IPS-NIHi7 (cell line): Measurements from ENCODE around the gene STING1.
"Not testable (repeated sequence)": the region's sequence is repeated elsewhere in the genome, so short reads cannot be mapped to it uniquely, and the experiment has no call there.

Source experiments
- DNase-seq: peaks from one replicate; pipeline ENCODE4 v3.0.0; 2012; ENCODE audit warnings: mixed read lengths; ENCODE audit errors: extremely low spot score

Gene STING1

DNA sequence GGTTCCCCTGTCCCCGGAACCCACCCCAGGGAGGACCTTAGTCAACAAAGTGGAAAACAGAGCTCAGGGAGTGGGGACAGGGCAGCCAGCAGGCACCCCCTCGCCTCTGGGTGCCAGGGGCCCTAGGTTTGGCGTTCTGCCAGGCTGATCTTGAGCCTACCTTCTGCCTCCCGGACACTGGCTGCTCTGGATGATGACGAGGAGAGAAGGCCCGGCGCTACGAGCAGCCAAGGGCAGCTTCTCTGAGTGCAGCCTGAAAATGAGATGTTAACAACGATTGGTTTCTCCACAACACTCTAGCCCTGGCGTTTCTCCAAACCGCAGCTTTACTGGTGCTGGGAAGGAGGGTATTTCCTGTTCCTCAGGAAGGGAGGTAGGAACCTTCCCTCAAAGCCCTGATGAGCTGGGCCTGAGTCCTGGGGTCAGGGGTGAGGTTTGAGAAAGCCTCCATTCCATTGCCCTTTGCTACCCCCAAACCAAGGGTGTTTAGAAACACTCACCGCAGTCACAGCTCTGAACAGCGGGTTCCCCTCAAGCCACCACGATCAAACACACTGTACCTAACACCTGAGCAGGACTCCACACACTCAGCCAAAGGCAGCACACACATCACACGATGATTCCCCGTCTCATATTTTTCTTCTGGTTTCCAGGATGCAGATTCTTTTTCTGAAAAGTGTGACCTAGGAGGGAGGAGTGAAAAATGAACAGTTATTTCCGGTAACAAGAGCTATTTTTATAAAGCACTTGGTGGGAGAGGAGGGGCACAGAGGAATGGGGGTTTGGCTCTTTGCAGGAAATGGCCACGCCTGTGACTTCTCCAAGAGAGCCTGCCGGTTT is at the start of gene STING1:
Gene STING1, minus strand, starts transcription at position 709 of the 840 bp plus-strand sequence. CDS start 1,054 bp downstream, outside the sequence.
- DNase-seq = peak; percentile 10

DNA sequence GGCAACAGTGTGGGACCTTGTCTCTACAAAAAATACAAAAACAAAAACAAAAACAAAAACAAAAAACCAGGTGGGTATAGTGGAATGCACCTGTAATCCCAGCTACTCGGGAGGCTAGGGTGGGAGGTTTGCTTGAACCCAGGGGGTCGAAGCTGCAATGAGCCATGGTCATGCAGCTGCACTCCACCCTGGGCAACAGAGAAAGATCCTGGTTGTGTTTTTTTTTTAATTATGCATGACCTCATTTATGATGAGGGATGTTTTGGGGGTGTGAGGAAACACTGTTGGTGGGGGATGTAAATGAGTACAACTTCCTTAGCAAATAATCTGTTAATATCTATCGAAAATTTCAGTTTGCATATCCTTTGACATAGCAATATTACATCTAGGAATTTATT is 49.2 kb upstream of the STING1 start:
- DNase-seq = no peak

DNA sequence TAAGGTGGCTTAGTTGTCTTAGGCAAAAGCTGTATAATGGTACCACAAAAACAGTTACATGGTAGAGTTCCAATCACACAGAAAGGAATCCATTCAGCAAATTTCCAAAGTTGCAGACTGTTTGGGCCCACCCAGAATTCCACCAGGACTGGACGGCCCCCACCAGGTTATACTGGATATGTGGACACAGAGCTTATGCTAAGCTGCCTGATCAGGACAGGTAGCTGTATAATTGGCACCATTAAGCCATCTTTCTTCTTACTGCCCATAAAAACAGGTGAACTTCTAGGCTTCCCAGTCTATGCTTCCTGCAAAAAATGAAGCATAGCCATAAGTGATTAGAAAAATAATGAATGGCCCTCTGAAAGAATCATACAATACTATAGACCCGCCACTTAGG is 47.5 kb upstream of the STING1 start:
- DNase-seq = not testable (repeated sequence)

DNA sequence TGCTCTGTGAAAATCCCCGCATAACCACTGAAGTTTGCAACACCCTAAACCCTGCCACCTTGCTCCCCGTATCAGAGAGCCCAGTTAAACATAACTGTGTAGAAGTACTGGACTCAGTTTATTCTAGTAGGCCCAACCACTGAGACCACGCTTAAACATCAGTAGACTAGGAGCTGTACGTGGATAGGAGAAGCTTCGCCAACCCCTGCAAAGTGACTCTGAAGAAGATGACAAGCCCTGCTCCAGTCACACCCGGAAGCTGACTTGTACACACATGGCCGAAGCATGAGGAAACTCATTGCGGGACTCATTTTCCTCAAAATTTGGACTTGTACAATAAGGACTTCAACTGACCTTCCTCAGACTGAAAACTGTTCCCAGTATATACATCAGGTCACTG is 46.1 kb upstream of the STING1 start:
- not testable (repeated sequence) for DNase-seq

DNA sequence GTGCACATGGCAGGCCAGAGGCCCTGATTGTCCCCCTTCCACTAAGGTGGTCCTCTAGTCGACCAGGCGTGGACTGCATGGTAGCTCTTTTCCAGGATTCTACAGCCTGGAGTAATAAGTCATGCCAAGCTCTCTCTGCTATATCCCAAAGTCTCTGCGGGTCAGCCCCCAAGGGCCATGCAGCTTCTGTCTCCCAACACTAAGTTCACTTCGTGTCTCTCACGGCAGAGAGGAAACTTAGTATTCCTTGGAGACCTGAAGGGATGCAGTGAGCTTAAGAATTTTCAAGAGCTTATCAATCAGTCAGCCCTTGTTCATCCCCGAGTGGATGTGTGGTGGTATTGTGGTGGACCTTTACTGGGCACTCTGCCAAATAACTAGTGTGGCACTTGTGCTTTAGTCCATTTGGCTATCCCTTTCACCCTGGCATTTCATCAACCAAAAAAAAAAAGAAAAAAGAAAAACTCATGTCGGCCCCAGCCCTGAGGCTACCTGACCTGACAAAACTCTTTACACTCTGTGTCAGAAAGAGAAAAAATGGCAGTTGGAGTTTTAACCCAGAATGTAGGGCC is 45.4 kb upstream of the STING1 start:
- not testable (repeated sequence) for DNase-seq

DNA sequence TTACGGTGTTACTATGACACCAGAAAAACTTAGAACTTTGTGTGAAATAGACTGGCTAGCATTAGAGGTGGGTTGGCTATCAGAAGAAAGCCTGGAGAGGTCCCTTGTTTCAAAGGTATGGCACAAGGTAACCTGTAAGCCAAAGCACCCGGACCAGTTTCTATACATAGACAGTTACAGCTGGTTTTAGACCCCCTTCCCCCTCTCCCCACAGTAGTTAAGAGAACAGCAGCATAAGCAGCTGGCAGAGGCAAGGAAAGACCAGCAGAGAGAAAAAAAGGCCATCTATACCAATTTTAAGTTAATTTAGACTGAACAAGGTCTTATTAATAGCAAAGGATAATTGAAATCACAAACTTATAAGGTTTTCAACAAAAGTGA is 44.5 kb upstream of the STING1 start:
- DNase-seq = not testable (repeated sequence)

DNA sequence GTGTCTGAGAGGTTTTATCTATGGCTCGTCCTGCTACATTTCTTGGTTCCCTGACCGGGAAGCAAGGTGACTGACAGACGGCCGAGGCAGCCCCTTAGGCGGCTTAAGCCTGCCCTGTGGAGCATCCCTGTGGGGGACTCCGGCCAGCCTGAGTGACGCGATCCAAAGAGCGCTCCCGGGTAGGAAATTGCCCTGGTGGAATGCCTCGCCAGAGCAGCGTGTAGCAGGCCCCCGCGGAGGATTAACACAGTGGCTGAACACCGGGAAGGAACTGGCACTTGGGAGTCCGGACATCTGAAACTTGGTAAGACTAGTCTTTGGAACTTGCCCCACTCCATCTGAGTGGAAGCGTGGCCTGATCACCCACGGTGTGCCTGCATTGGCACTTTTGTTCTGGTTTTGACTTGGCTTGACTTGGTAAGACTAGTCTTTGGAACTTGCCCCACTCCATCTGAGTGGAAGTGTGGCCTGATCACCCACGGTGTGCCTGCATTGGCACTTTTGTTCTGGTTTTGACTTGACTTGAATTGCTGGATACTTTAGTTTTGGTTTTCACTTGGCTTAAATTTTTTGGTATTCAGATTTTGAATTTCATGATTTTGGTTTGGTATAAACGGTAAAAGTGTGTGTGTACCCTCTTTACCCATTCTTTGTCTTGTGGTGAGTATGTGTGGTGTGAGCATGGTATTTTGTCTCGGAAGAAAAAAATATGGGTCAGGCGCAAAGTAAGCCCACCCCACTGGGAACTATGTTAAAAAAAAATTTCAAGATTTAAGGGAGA is 43.9 kb upstream of the STING1 start:
- not testable (repeated sequence) for DNase-seq

DNA sequence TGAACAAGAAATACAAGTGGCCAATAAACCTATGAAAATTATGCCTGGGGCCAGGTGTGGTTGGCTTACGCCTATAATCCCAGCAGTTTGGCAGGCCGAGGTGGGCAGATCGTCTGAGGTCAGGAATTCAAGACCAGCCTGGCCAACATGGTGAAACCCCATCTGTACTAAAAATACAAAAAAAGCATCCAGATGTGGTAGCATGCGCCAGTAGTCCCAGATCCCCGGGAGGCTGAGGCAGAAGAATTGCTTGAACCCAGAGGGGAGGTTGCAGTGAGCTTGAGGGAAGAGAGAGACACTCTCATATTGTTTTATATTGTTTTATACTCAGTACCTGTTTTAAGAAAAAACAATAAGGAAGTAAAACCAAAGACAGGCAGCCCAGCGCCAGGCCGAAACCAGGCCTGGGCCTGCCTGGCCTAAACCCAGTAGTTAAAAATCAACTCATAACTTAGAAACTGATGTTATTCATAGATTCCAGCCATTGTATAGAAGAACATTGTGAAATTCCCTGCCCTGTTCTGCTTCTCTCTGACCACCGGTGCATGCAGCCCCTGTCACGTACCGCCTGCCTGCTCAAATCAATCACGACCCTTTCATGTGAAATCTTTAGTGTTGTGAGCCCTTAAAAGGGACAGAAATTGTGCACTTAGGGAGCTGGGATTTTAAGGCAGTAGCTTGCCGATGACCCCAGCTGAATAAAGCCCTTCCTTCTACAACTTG is 43.2 kb upstream of the STING1 start:
- not testable (repeated sequence) for DNase-seq

DNA sequence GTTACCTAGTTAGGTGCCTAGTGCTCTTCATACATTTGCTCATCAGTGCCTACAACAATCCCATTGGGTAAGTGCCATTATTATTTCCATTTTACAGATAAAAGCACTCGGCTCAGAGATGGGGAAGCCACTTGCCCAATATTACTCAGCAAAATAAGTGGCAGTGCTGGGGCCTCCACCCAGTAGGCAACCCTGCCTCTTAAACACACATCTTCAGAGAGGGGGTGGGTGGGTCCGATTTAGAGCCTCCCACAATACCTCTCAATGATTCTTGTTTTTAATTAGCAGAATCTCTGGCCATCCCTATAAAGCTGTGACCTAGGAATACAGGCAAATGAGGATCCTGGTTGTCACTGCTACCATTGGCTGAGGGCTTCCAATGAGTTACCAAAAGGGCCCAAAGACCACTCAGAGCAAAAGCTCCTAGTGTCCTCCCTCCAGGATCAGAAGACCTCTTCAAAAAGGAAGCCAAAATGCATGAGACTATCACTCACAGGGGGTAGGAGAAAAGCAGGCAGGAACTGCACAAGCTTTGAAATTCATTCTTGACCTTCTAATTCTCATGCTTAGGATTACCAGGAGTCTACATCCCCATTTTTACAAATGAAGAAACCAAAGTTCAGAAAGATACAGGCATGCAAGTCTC is 42.5 kb upstream of the STING1 start:
- no peak for DNase-seq

DNA sequence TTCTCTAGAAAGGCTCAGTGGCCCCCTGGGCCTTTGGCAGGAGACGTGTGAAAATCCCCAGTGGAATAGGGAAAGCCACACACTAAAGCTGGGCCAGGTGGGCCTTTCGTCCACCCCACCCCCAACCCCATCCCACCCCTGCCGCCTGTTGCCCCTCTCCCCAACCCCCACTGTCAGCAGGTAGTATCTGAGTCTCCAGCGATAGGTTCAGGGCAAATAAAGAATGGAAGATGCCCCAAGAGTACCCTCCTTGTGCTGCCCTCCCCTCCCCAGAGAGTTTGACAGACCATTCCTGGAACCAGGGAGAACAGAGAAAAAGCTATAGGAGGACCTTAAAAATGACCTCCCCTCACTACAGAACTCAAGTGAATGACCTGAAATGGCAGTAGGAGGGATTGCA is 41.9 kb upstream of the STING1 start:
- DNase-seq = no peak

DNA sequence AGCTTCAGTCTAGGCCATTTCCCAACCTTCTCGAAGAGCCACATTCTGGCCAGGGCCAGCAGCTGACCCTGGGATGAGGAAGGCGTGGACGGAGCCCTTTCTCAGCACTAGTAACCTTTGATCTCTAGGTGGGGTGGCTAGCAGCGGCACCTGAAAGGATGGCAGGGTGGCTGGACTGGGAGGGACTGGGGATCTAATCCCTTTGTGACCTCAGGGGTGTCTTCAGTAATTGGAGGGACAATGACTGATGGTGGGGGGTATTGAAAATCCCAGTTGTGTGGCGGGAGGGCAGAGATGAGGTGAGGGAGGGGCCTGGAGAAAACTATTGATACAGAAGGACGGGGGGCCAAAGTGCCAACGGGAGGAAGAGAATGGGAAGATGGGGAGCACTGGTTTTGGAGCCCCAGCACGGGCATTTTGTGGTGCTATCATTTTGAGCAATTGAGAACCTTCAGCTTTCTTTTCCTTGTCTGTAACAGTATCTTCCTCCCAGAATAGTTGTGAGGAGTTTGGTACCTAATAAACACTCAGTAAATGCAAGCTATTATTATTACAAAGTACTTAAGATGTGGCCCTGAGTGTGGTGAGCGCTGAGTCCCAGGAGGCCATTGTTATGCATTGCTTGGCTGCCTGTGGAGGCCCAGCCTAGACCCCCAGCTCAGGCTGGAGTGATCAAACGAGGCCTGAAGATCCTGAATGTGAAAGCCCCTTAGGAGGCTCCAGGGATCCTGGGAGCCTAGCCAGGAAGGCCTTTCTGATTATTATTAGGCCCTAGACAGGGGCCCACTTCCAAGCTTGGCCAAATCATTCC is 41.3 kb upstream of the STING1 start:
- DNase-seq = peak; percentile 78

DNA sequence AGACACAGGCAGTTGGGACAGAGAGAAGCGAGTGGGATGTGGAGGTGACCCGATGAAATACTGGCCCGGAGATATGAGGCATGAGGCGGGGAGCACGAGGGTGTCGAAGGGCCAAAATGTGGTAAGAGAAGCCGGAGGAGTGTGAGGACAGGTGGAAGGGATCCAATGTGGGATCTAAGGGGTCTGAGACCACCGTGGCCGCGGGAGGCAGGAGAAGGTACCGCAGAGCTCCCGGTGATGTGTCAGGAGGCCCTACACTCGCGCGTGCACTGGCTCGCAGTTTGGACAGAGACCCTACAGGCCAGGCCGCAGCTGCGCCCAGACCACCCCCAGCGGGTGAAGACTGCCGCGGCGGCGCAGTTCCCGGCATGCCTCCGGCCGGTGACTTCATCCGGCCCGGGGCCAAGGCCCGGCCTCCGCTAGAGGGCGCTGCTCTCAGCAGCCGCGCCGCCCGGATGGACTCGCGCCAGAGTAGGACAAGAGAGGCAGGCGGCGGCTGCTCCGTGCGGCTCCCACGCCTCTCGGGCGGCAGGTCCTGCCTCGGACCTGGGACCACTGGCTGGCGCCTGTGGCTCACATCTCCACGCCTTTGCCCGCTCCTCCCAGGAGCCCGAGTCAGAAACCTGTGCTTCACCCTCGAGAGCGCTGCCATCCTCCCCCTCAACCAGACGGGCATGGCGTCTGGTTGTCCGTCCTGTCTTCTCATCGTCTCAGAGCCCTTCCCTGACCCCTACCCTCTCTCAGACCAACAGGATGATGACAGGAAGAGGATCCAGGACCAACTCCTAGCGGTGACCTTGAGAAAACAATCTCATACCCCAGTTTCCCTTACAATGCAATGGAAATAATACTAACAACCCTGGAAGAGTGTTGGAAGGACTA is 35.4 kb upstream of the STING1 start:
- DNase-seq = peak; percentile 97

DNA sequence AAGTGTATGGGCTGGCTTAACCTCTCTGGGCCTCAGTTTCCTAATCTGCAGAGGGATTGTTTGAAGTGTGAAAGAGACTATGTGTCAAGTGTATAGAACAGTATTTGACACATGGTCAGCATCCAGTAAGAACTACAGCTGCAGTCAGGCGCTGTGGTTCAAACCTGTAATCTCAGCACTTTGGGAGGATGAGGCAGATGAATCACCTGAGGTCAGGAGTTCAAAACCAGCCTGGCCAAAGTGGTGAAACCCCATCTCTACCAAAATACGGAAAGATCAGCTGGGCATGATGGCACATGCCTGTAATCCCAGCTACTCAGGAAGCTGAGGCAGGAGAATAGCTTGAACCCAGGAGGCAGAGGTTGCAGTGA is 31.9 kb upstream of the STING1 start:
- DNase-seq = no peak

DNA sequence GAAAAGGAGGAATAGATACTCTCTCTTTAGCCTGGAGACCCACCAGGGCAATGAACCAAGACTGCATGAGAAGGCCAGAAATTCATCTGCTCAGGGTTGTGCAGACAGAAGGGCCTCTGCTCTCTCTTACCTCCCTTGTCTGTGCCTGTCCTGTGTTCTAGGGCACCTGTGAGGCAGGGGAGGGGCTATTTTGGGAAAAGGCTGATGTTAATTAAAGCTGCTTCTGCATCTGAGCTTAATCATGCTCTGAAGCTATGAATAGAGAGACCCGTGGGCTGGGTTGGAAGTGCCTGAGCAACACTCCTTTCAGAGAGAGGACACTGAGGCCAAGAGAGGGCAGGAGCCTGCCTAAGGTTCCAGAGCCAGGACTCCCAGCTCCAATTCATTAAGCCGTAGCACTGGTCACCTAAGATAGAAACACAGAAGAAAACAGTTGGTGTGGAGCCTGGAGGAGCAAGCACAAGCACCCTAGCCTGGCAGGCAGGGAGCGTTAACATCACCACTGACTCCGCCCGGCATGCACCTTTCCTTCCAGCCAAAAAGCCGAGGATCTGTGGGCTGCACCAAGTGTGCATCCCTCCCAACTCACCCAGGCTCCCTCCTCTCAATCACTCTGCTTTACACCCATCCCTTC is 31.4 kb upstream of the STING1 start:
- no peak for DNase-seq

DNA sequence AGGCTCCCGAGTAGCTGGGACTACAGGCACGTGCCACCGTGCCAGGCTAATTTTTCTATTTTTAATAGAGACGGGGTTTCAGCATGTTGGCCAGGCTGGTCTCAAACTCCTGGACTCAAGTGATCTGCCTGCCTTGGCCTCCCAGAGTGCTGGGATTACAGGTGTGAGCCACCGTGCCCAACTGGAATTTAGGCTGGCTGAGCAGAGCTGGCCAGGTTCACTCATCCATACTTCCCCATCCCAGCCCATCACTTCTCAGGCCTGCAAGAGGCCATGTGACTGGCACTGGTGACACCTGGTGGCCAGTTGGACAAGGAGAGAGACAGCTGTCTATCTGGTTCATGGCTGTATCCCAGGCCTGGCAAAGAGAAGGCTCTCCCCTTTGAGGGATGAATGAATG is 30.9 kb upstream of the STING1 start:
- peak; percentile 83 for DNase-seq

DNA sequence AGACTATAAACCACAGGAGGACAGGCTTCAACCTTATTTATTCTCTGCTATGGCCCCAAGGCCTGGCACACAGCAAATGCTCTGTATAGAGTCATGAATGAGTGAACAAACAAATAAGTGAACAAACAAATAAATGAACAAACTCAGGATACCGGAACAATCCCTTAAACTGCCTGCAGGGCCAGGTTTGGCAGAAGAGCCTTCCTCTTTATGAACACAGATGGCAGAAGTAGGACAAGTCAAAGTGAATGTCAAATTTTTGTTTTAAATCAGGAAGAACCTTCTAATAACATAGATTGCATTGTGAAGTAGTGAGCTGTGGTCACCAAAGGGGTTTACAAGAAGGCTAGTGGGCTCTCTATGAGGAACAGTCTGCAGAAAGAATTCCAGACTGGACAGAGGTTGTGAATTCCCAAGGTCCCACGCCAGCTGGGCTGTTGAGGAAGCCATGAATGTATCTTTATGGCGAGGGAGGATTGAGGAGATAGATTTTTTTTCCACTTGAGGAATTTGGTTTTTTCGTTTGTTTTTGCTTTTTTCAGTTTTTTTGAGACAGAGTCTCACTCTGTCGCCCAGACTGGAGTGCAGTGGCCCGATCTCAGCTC is 30.3 kb upstream of the STING1 start:
- DNase-seq = no peak

DNA sequence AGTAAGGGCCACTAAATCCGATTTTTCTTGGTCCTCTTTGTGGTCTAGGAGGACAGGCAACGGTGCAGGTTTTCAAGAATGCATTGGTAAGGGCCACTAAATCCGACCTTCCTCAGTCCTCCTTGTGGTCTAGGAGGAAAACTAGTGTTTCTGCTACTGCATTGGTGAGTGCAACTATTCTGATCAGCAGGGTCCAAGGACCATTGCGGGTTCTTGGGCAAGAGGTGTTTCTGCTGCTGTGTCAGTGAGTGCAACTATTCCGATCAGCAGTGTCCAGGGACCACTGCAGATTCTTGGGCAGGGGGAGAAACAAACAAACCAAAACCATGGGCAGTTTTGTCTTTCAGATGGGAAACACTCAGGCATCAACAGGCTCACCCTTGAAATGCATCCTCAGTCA is 22.2 kb upstream of the STING1 start:
- DNase-seq = not testable (repeated sequence)

DNA sequence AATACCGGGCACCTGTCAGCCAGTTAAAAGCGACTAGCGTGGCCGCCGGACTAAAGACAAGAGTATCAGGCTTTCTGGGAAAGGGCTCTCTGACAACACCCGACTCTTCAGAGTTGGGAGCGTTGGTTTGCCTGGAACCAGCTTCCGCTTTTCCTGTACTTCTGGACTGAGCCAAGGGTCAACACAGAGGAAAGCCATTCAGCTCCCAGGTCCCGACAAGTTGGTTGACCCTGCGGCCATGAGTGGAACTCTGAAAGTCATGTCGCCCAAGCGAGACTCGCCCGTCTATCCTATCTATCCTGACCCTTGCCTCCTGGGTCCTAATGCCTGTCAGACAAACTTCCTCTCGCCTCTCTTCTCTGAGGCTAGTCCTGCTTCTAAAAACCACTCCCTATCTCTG is 21.3 kb upstream of the STING1 start:
- not testable (repeated sequence) for DNase-seq
